ENCODE data around the gene CHCHD6.

- TF ChIP-seq POLR2AphosphoS5 (IDR thresholded peaks at IDR 0.05; ENCODE audit: borderline replicate concordance, low read depth, low read length) (no peak), EZH2 (IDR thresholded peaks at IDR 0.05) (no peak), FOXP2 (optimal IDR thresholded peaks at IDR 0.05; ENCODE audit: control extremely low read depth, extremely low read length, insufficient read depth) (no peak)
These were observed 213.3 kb downstream of the CHCHD6 start for GRCh38 chr3:126917232-126917804.

All from SK-N-MC (cell line).